Mesenteric fat pad (tissue), 1 donor: ENCODE results near the gene ZFYVE28. TPM values are rescaled to one million over a fixed set of nuclear protein-coding genes. Genes with fewer than 3 reads are reported as not detected.

Experiments used
- DNase-seq: peaks from one replicate; pipeline ENCODE4 v3.0.0-alpha.2; 2020; ENCODE audit warnings: low spot score
- total RNA-seq: library from RNA; stranded (reverse); fragmentation: NEBNext Ultra II Directional; extraction: Animal tissue kit (Norgen Biotek cat#: 25700); gene quantifications from one replicate; pipeline ENCODE4 v1.2.1, GENCODE V29; 2021
- donor health status: DM: yes; HTN: yes; CAD: no.

ZFYVE28 gene
- total RNA-seq, 1 donor from 2014 or later: 12.9 TPM

GRCh38 chr4:2354760-2355159, 63.7 kb downstream of the ZFYVE28 start:
- DNase-seq: no peak

GRCh38 chr4:2354118-2354517, 64.3 kb downstream of the ZFYVE28 start:
- no peak for DNase-seq

GRCh38 chr4:2353222-2354107, 65.0 kb downstream of the ZFYVE28 start:
- DNase-seq: peak; percentile 86

GRCh38 chr4:2352729-2353221, 65.7 kb downstream of the ZFYVE28 start:
- peak; percentile 30 for DNase-seq

- peak; percentile 81 for DNase-seq
Observed at GRCh38 chr4:2352171-2352570, 66.3 kb downstream of the ZFYVE28 start.

GRCh38 chr4:2350982-2351381, 67.5 kb downstream of the ZFYVE28 start:
- DNase-seq: no peak

- DNase-seq: no peak
Observed at GRCh38 chr4:2348786-2349185, 69.7 kb downstream of the ZFYVE28 start.

GRCh38 chr4:2347190-2347589, 71.3 kb downstream of the ZFYVE28 start:
- no peak for DNase-seq

GRCh38 chr4:2343476-2343875, 75.0 kb downstream of the ZFYVE28 start:
- DNase-seq: peak; percentile 39

- no peak for DNase-seq
Observed at GRCh38 chr4:2341911-2342652, 76.4 kb downstream of the ZFYVE28 start.

- peak; percentile 83 for DNase-seq
Observed at GRCh38 chr4:2341261-2341841, 77.1 kb downstream of the ZFYVE28 start.

- peak; percentile 85 for DNase-seq
Observed at GRCh38 chr4:2340272-2341061, 78.0 kb downstream of the ZFYVE28 start.

GRCh38 chr4:2339458-2340271, 78.8 kb downstream of the ZFYVE28 start:
- DNase-seq: peak; percentile 84

- peak; percentile 85 for DNase-seq
Observed at GRCh38 chr4:2338754-2339457, 79.5 kb downstream of the ZFYVE28 start.

- DNase-seq: peak; percentile 77
Observed at GRCh38 chr4:2337896-2338295, 80.5 kb downstream of the ZFYVE28 start.

GRCh38 chr4:2337131-2337723, 81.2 kb downstream of the ZFYVE28 start:
- DNase-seq: peak; percentile 79

- DNase-seq: no peak
Observed at GRCh38 chr4:2336659-2337058, 81.8 kb downstream of the ZFYVE28 start.

- peak; percentile 89 for DNase-seq
Observed at GRCh38 chr4:2335729-2336101, 82.7 kb downstream of the ZFYVE28 start.
